IMR-90 (cell line): Measurements from ENCODE around the gene ZNF277.

Experiments
- CEBPB ChIP-seq: IDR thresholded peaks from 2 replicates; pipeline ENCODE4 v1.6.1; 2012; ENCODE audit warnings: low read depth, low read length, improper control_type of control experiment
- CHD1 ChIP-seq: IDR thresholded peaks from 2 replicates; pipeline ENCODE4 v1.6.1; 2012; ENCODE audit warnings: low read depth, low read length, improper control_type of control experiment
- CTCF ChIP-seq: conservative IDR thresholded peaks from 2 replicates; pipeline ENCODE4 v1.5.1; 2012; ENCODE audit warnings: mild to moderate bottlenecking, low read depth, low read length, improper control_type of control experiment
- FOS ChIP-seq: fragments of 150-350 bp; IDR thresholded peaks from 2 replicates; pipeline ENCODE4 v1.6.1; 2016; ENCODE audit warnings: low read depth, low read length
- MAFK ChIP-seq: IDR thresholded peaks from 2 replicates; pipeline ENCODE4 v1.6.1; 2012; ENCODE audit warnings: low read depth, low read length, improper control_type of control experiment
- MXI1 ChIP-seq: IDR thresholded peaks from 2 replicates; pipeline ENCODE4 v1.6.1; 2012; ENCODE audit warnings: low read depth, mild to moderate bottlenecking, low read length, moderate library complexity, borderline replicate concordance
- POLR2A ChIP-seq: IDR thresholded peaks from 2 replicates; pipeline ENCODE4 v1.6.1; 2012; ENCODE audit warnings: mild to moderate bottlenecking, low read depth, low read length
- RAD21 ChIP-seq: IDR thresholded peaks from 2 replicates; pipeline ENCODE4 v1.6.1; 2012; ENCODE audit warnings: low read length, improper control_type of control experiment
- RCOR1 ChIP-seq: IDR thresholded peaks from 2 replicates; pipeline ENCODE4 v1.6.1; 2012; ENCODE audit warnings: mild to moderate bottlenecking, low read length, improper control_type of control experiment; ENCODE audit not compliant: insufficient replicate concordance
- RFX5 ChIP-seq: IDR thresholded peaks from 2 replicates; pipeline ENCODE4 v1.8.0; 2012; ENCODE audit warnings: low read depth, mild to moderate bottlenecking, low read length, moderate library complexity
- SMC3 ChIP-seq: fragments of 150-350 bp; IDR thresholded peaks from 2 replicates; pipeline ENCODE4 v1.6.1; 2016; ENCODE audit warnings: low read depth, mild to moderate bottlenecking, antibody characterized with exemption, low read length, moderate library complexity
- TF ChIP-seq, protein P1 (sequence below): fragments of 150-350 bp; IDR thresholded peaks from 2 replicates; pipeline ENCODE4 v1.6.1; 2017; ENCODE audit warnings: mild to moderate bottlenecking, antibody characterized with exemption, low read length, low read depth

DNA sequence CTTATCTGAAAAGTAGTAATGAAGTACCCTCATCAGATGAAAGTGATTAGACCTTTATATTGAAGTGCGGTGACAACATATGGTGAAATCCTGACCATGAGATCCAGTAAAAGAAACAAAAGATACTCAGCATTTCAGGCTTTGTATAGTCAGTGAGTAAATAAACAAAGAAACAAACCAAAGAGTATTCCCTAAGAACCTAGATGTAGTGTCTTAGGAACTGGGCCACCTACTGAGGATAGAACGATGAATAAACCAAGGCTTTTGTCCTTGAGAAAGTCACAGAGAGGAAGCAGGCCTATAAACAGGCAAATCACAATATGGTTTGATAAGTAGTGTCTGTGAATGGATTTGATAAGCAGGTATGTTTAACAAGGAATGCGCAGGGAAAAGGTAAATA lies 46.2 kb downstream of the ZNF277 start:
- no peak for TF ChIP-seq SMC3
- no peak for TF ChIP-seq CTCF
- no peak for TF ChIP-seq CHD1
- no peak for TF ChIP-seq CEBPB
- no peak for TF ChIP-seq POLR2A
- TF ChIP-seq RAD21, result no peak
- TF ChIP-seq MXI1, result no peak
- no peak for TF ChIP-seq RFX5
- no peak for TF ChIP-seq MAFK
- TF ChIP-seq, protein P1, sequence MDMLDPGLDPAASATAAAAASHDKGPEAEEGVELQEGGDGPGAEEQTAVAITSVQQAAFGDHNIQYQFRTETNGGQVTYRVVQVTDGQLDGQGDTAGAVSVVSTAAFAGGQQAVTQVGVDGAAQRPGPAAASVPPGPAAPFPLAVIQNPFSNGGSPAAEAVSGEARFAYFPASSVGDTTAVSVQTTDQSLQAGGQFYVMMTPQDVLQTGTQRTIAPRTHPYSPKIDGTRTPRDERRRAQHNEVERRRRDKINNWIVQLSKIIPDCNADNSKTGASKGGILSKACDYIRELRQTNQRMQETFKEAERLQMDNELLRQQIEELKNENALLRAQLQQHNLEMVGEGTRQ, result no peak
- TF ChIP-seq RCOR1, result no peak
- TF ChIP-seq FOS, result no peak
